Tibial nerve (tissue), 4 donors: Measurements from ENCODE around the gene PPFIBP2. TPM values are rescaled to one million over a fixed set of nuclear protein-coding genes. Genes with fewer than 3 reads are reported as not detected.
A peak's percentile ranks its signal among the peaks of the same experiment; 100 is the strongest.

Experiments used
- DNase-seq, 2 donors: peaks; one replicate each; pipeline ENCODE4 v3.0.0-alpha.2; 2019; ENCODE audit warnings: low spot score in 2 of 2
- H3K27ac ChIP-seq, 4 donors: fragments of 200-600 bp; sonication (generic) in 3 of 4; one replicate each; pipeline ENCODE4 v1.5.1; 2017 to 2019; ENCODE audit warnings: mild to moderate bottlenecking in 1 of 4
- H3K27me3 ChIP-seq, 2 donors: fragments of 200-600 bp; sonication (generic) in 1 of 2; one replicate each; pipeline versions ENCODE4 v1.5.1 to v1.6.0; 2017 to 2019
- H3K36me3 ChIP-seq, 3 donors: fragments of 200-600 bp; sonication (generic); one replicate each; pipeline ENCODE4 v1.5.1; 2018 to 2019
- H3K4me1 ChIP-seq, 4 donors: fragments of 200-600 bp; sonication (generic) in 3 of 4; one replicate each; pipeline ENCODE4 v1.5.1; 2017 to 2019
- H3K4me3 ChIP-seq, 4 donors: fragments of 200-600 bp; sonication (generic) in 3 of 4; one replicate each; pipeline ENCODE4 v1.5.1; 2017 to 2019; ENCODE audit warnings: mild to moderate bottlenecking in 1 of 4, moderate library complexity in 1 of 4
- H3K9me3 ChIP-seq, 4 donors: fragments of 200-600 bp; sonication (generic) in 3 of 4; one replicate each; pipeline ENCODE4 v1.5.1; 2017 to 2019
- CTCF ChIP-seq, 5 experiments: fragments of 200-600 bp in 3 of 5; fragments of 450-650 bp in 2 of 5; sonication (generic) in 3 of 5; IDR thresholded peaks; one replicate each; pipeline ENCODE4 v1.5.1; 2016 to 2019; ENCODE audit warnings: antibody characterized with exemption in 5 of 5, mild to moderate bottlenecking in 3 of 5, moderate library complexity in 2 of 5
- EP300 ChIP-seq, 2 donors: sonication (generic); formaldehyde crosslinking; IDR thresholded peaks; one replicate each; pipeline ENCODE4 v1.6.1; 2017; ENCODE audit warnings: antibody characterized with exemption in 2 of 2, mild to moderate bottlenecking in 1 of 2
- POLR2A ChIP-seq, 2 donors: fragments of 450-650 bp; IDR thresholded peaks; one replicate each; pipeline ENCODE4 v1.6.1; 2017; ENCODE audit warnings: antibody characterized with exemption in 2 of 2, mild to moderate bottlenecking in 2 of 2, moderate library complexity in 2 of 2
- WGBS, 2 donors: methylation state at CpG; one replicate each; pipeline ENCODE4 v1.1.5; 2018; 5-methylcytosine and 5-hydroxymethylcytosine counted together
- total RNA-seq, 4 donors: library from RNA; depleted of rRNA; stranded (reverse); fragments of >200 nt; gene quantifications; one replicate each; pipeline ENCODE4 v1.1.0, GENCODE V29; 2016

The PPFIBP2 gene
- total RNA-seq, 4 donors from 2014 or later: 19.8 to 110 (median 29.2) TPM

DNA sequence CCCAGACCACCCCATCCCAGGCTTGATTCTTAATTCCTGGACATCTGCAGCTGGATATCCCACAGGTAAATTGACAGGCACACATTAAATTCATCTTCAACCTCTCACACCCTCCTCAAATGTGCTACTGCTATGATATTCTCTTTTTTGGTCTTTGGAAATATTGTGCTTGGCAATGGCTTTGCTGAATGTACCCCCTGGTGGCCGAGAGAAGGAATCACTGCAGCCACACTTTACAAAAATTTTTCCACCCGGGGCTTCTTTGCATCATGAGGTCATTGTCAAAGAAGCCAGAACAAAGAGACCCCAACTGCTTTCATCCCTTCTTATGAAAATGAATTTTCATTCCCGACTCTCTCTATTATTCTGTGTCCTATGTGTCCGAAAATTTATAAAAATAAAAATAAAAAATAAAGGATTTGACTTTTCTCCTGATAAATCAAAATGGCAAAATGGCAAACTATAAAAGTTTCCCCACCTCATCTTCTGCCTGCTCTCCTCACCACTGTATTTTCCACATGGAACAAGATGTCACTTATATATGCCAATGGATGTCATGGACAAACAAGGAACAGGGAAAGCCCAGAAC, 174.5 kb downstream of the PPFIBP2 start:
- no peaks in the 10 kb centered on the region for H3K9me3 ChIP-seq
- peaks cover 0 to 7% (median 0%) of the 10 kb centered on the region in 4 donors for H3K4me1 ChIP-seq
- H3K27ac ChIP-seq: peak overlapping the region in 2 of 4 donors; percentile 12 to 13
- H3K4me3 ChIP-seq: no peak overlapping the region
- 12 to 15% methylated on average over 4 of the region's 4 CpGs for WGBS, 2 donors
- peak; percentile 65 to 87 (median 75) for TF ChIP-seq CTCF (IDR thresholded peaks at IDR 0.05)
- no peak for TF ChIP-seq EP300 (IDR thresholded peaks at IDR 0.05)
- DNase-seq: no peak
- no peaks in the 10 kb centered on the region for H3K27me3 ChIP-seq
- H3K36me3 ChIP-seq: no peaks in the 10 kb centered on the region

DNA sequence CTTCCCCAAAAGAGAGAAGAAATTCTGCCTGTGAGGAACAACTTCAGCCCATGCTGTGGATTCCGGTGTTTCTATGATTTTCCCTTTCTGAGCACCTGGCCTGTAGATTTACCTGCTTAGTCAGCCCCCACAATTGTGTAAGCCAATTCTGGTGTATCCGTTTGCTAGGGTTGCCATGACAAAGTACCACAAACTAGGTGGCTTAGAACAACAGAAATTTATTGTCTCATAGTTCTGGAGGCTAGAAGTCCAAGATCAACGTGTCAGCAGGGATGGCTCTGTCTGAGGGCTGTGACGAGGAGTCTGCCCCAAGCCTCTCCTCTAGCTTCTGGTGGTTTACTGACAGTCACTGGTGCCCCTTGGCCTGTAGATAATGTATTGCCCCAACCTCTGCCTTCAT, 175.4 kb downstream of the PPFIBP2 start:
- WGBS, 2 donors: 69 to 70% methylated on average over 4 of the region's 4 CpGs

DNA sequence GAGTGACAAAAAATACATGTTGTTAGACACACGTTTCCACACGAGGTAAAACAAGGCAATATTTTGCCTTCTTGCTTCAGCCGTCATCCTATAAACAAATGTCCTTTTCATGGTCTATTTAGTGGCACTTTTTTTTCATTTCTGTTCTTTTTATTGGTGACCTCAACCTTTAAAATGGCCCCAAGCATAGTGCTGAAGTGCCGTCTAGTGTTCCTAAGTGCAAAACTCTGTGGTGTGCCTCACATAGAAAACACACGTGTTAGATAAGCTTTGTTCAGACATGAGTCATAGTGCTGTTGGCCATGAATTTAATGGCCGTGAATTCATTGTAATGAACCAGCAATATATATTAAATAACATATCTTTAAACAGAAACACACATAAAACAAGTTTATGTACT, 176.8 kb downstream of the PPFIBP2 start:
- Histone ChIP-seq H3K9me3 (no peaks in the 10 kb centered on the region), H3K27ac (no peak overlapping the region), H3K36me3 (no peaks in the 10 kb centered on the region), H3K4me3 (no peak overlapping the region), H3K4me1 (peaks cover 0 to 12% (median 2%) of the 10 kb centered on the region in 4 donors), H3K27me3 (peaks cover 0 to 2% of the 10 kb centered on the region in 2 donors)
- TF ChIP-seq POLR2A (IDR thresholded peaks at IDR 0.05) (no peak), CTCF (IDR thresholded peaks at IDR 0.05) (peak in 1 of 5 experiments; percentile 19)
- DNase-seq: no peak
- 41 to 48% methylated on average over 6 of the region's 6 CpGs for WGBS, 2 donors

More for the DNA sequence above, 175.4 kb downstream of the PPFIBP2 start:
- H3K27ac ChIP-seq: no peak overlapping the region
- no peaks in the 10 kb centered on the region for H3K36me3 ChIP-seq
- peaks cover 0 to 2% of the 10 kb centered on the region in 2 donors for H3K27me3 ChIP-seq
- H3K4me1 ChIP-seq: peaks cover 0 to 7% (median 0%) of the 10 kb centered on the region in 4 donors
- H3K9me3 ChIP-seq: no peaks in the 10 kb centered on the region
- TF ChIP-seq EP300 (IDR thresholded peaks at IDR 0.05): no peak
- no peak for TF ChIP-seq CTCF (IDR thresholded peaks at IDR 0.05)
- no peak for TF ChIP-seq POLR2A (IDR thresholded peaks at IDR 0.05)
- no peak for DNase-seq
- no peak overlapping the region for H3K4me3 ChIP-seq

- TF ChIP-seq EP300 (IDR thresholded peaks at IDR 0.05) (no peak), CTCF (IDR thresholded peaks at IDR 0.05) (no peak), POLR2A (IDR thresholded peaks at IDR 0.05) (no peak)
- Histone ChIP-seq H3K27me3 (peaks cover 0 to 2% of the 10 kb centered on the region in 2 donors), H3K4me3 (no peak overlapping the region), H3K27ac (no peak overlapping the region), H3K4me1 (peaks cover 0 to 25% (median 4%) of the 10 kb centered on the region in 4 donors), H3K36me3 (no peaks in the 10 kb centered on the region), H3K9me3 (no peaks in the 10 kb centered on the region)
- WGBS, 2 donors: 78 to 80% methylated on average over 6 of the region's 6 CpGs
- no peak for DNase-seq
Measured at GRCh38 chr11:7691759-7692350, 178.1 kb downstream of the PPFIBP2 start.

DNA sequence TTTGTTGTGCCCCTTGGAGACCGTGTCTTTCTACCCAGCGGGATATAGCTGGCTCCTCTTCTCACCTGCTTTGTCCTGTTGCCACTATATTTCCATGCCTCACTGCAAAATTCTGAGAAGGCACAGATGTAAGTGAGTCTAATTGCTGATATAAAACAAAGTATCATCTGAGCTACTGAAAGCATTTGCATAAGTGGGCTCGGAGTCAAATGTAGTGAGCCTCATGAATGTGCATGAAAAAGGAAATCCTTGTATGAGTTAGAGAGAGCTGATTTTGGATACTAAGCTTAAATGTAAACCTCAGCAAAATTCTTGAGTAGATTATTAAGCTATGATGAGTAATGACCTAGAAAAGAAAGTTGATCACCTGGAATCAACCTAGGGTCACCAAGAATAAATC, 178.6 kb downstream of the PPFIBP2 start:
- H3K27ac ChIP-seq: no peak overlapping the region
- 83 to 85% methylated on average over 3 of the region's 3 CpGs for WGBS, 2 donors

More for the DNA sequence above, 178.6 kb downstream of the PPFIBP2 start:
- H3K36me3 ChIP-seq: no peaks in the 10 kb centered on the region
- no peak overlapping the region for H3K4me3 ChIP-seq
- peaks cover 0 to 29% (median 4%) of the 10 kb centered on the region in 4 donors for H3K4me1 ChIP-seq
- no peaks in the 10 kb centered on the region for H3K9me3 ChIP-seq
- peaks cover 0 to 2% of the 10 kb centered on the region in 2 donors for H3K27me3 ChIP-seq
- TF ChIP-seq EP300 (IDR thresholded peaks at IDR 0.05): no peak
- no peak for TF ChIP-seq CTCF (IDR thresholded peaks at IDR 0.05)
- TF ChIP-seq POLR2A (IDR thresholded peaks at IDR 0.05): no peak
- DNase-seq: no peak
